ENCODE results near the gene PRMT9.

The PRMT9 gene

GRCh38 chr4:147678796-147679549 lies 5.0 kb downstream of the PRMT9 start:
- no peak for TF ChIP-seq CTCF (IDR thresholded peaks at IDR 0.05)
- no peak overlapping the region for H3K27ac ChIP-seq
- no peak overlapping the region for H3K4me3 ChIP-seq
- DNase-seq (ENCODE audit: low spot score), result no peak

- no peak overlapping the region for H3K27ac ChIP-seq
- no peak for DNase-seq (ENCODE audit: low spot score)
Measured at GRCh38 chr4:147678106-147678505, 5.9 kb downstream of the PRMT9 start.

GRCh38 chr4:147674496-147674895 lies 9.5 kb downstream of the PRMT9 start:
- DNase-seq (ENCODE audit: low spot score), result no peak

More at GRCh38 chr4:147678106-147678505, 5.9 kb downstream of the PRMT9 start:
- no peak overlapping the region for H3K4me3 ChIP-seq
- no peak for TF ChIP-seq CTCF (IDR thresholded peaks at IDR 0.05)

GRCh38 chr4:147674073-147674472 lies 9.9 kb downstream of the PRMT9 start:
- TF ChIP-seq CTCF (IDR thresholded peaks at IDR 0.05), result no peak
- DNase-seq (ENCODE audit: low spot score), result no peak
- H3K27ac ChIP-seq, result no peak overlapping the region
- no peak overlapping the region for H3K4me3 ChIP-seq

More at GRCh38 chr4:147674496-147674895, 9.5 kb downstream of the PRMT9 start:
- Histone ChIP-seq H3K27ac (no peak overlapping the region), H3K4me3 (no peak overlapping the region)
- TF ChIP-seq CTCF (IDR thresholded peaks at IDR 0.05), result no peak

- Histone ChIP-seq H3K4me3 (no peak overlapping the region), H3K27ac (no peak overlapping the region)
- TF ChIP-seq CTCF (IDR thresholded peaks at IDR 0.05), result no peak
- no peak for DNase-seq (ENCODE audit: low spot score)
Measured at GRCh38 chr4:147658501-147658900, 25.5 kb downstream of the PRMT9 start.

- Histone ChIP-seq H3K4me3 (no peak overlapping the region), H3K27ac (no peak overlapping the region)
- DNase-seq (ENCODE audit: low spot score), result no peak
- no peak for TF ChIP-seq CTCF (IDR thresholded peaks at IDR 0.05)
Measured at GRCh38 chr4:147655639-147656038, 28.3 kb downstream of the PRMT9 start.

GRCh38 chr4:147651563-147651962 lies 32.4 kb downstream of the PRMT9 start:
- no peak overlapping the region for H3K27ac ChIP-seq
- H3K4me3 ChIP-seq, result no peak overlapping the region
- DNase-seq (ENCODE audit: low spot score), result no peak
- TF ChIP-seq CTCF (IDR thresholded peaks at IDR 0.05), result no peak
